Fibroblast of skin of right biceps (primary cell): ENCODE measurements around the gene MTMR4.
A peak's percentile ranks its signal among the peaks of the same experiment; 100 is the strongest.
"Not testable (repeated sequence)": the region's sequence is repeated elsewhere in the genome, so short reads cannot be mapped to it uniquely, and the experiment has no call there.

Experiments
- DNase-seq: peaks from one replicate; pipeline ENCODE4 v3.0.0-alpha.2; 2013

MTMR4 gene

GRCh38 chr17:58521680-58522079 is 7.2 kb upstream of the MTMR4 start:
- DNase-seq: no peak

- peak; percentile 39 for DNase-seq
Measured at GRCh38 chr17:58520843-58521430, 6.5 kb upstream of the MTMR4 start.

GRCh38 chr17:58517928-58518609 is 3.6 kb upstream of the MTMR4 start:
- peak; percentile 100 for DNase-seq

GRCh38 chr17:58517378-58517927 is 3.0 kb upstream of the MTMR4 start:
- DNase-seq: no peak

- DNase-seq: no peak
Measured at GRCh38 chr17:58516644-58517377, 2.4 kb upstream of the MTMR4 start.

GRCh38 chr17:58515286-58515685 is 848 bp upstream of the MTMR4 start:
- no peak for DNase-seq

DNA sequence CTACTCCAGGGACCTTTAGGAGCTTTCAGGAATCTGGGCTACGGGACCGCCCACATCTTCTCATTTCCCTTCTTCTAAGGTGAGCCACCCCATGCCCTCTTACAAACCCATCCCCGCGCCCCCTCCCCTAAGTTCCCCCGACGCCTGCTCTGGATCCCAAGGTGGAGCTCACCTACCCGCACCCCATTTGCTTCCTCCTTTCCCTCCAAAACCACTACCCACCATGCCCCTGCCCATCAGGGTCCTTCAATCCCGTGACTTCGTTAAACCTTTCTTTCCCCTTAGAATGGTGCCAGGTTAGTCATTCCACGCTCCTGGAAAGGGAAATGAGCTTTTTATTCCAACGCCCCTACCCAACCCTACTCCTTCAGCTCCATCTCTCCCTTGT is 326 bp upstream of the MTMR4 start:
- no peak for DNase-seq

DNA sequence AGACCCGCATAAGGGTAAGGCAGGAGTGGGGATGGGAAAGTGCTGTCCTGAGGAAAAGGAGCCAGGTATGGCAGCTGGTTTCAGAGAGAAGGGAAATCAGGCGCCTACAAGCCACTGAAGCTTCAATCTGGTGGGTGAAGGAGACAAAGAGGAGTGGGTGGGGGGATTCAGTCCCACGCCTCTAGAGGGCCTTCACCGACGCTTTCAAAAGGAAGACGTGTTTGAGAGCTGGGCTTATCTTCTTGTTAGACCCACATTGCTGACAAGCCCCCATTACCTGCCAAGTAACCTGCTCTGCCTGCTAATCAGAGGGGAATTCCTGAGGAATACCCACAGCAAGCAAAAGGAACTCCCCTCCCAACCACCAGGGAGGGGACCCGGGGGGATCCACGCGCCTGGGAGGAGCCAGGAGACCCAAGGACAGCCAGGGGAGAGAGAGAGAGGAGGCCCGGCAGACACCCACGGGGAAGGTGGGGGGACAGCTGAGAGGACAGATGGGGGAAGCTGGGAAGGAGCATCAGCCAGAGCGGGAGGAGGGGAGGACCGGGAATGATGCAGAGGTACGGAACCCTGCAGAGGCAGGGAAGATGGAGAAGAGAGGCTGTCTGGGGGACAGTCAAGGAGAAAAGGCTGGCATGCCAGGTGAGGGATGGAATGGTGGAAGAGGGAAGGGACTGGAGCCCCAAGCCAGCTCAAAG is 1.0 kb downstream of the MTMR4 start:
- no peak for DNase-seq

DNA sequence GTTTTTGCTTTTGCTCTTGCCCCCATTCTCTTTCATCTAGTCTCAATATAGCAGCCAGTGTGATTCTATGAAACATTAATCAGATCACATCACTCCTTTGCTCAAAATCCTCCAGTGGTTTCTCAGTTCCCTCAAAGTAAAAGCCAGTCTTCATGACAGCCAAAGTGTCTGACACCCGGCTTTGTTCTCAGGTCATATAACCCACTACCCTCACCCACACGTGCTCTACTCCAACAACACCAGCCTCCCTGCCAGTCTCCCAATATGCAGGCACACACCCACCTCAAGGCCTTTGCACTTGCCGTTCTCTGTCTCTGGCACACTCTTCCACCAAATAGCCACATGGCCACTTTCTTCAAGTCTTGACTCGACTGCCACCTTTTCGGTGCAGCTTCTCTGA is 4.4 kb downstream of the MTMR4 start:
- no peak for DNase-seq

DNA sequence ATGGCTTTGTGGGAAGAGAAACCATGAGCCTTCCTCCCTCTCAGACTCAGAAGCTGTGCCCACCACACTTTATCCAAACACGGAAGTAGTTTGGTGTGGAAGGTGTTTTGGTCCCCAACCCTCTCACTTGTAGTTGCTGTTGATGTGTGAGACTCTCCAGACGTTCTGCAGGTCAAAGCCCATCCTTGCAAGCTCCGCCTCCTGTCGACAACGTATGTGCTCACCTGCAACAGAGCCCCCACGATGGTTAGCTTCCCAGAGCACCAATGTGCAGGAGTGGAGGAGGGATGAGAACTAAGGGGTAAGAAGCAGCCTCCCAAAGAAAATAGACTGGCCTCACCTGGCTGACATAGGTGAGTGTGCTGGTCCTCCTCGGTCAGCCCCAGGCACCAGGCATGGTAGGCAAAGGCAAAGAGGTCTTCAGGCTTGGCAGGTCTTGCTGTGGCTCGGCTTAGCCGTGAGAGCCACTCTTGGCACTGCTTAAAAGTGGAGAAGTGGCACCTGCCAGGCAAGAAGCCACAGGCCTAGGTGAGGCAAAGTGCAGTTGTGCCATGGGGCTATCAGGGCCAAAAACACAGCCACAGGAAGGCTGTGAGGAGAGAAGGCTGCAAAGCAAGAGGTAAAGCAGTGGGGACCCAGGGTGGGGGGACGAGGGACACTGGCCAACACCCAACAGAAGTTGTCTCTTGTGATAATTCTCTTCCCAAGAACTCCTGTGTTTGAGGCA is 5.9 kb downstream of the MTMR4 start:
- DNase-seq: no peak

GRCh38 chr17:58507123-58507634 is 7.3 kb downstream of the MTMR4 start:
- no peak for DNase-seq

- DNase-seq: no peak
Measured at GRCh38 chr17:58506354-58507080, 7.9 kb downstream of the MTMR4 start.

GRCh38 chr17:58504826-58505351 is 9.5 kb downstream of the MTMR4 start:
- no peak for DNase-seq

GRCh38 chr17:58503866-58504265 is 10.6 kb downstream of the MTMR4 start:
- no peak for DNase-seq

DNA sequence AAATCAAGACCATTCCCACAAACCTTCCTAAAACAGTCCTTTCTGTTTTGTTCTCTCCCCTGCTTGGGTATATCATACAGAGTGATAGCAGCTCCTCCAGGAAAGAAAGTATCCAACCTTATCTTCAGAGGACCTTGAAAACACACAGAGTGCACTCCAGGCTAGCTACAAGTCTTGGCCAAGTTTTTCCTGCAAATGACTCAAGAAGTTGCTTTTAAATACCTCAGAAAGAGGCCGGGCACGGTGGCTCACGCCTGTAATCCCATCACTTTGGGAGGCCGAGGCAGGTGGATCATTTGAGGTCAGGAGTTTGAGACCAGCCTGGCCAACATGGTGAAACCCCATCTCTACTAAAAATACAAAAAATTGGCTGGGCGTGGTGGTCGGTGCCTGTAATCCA is 11.3 kb downstream of the MTMR4 start:
- DNase-seq: not testable (repeated sequence)

DNA sequence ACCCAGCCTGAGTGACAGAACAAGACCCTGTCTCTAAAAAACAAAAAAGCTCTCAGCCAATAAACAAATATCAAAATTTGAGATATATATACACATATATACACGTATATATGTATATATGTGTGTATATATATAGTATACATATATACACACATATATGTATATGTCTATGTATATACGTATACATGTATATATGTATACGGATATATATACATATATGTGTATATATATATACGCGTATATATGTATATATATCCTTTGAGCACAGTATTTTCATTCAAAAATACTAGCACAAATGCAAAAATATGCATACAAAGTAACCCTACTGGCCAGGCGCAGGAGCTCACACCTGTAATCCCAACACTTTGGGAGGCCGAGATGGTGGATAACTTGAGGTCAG is 13.0 kb downstream of the MTMR4 start:
- no peak for DNase-seq

DNA sequence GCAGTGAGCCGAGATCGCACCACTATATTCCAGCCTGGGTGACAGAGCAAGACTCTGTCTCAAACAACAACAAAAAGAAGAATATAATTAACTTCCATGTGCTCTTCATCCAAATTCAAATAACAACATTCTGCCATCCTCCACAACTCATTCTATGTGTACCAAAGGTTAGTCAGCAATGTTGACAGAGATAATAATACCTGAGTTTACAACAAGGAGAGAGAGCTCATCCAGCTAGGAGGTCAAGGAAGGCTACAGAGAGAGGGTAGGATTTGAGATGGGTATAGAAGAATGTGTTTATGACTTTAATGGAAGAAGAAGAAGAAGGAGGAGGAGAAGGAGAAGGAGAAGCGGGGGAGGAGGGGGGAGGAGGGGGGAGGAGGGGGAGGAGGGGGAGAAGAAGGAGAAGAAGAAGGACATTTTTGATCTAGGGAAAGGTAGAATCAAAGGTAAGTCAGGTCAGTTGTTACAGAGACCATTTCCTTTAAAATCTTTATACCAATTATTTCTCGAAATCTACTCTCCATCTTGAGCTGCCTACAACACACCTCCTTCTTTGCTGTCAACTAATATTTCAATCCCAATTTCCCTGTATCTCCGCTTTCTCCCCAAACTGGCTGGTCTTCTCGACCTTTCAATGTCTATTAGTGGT is 16.1 kb downstream of the MTMR4 start:
- no peak for DNase-seq

GRCh38 chr17:58493506-58493905 is 20.9 kb downstream of the MTMR4 start:
- no peak for DNase-seq

- no peak for DNase-seq
Measured at GRCh38 chr17:58492238-58493121, 22.0 kb downstream of the MTMR4 start.

DNA sequence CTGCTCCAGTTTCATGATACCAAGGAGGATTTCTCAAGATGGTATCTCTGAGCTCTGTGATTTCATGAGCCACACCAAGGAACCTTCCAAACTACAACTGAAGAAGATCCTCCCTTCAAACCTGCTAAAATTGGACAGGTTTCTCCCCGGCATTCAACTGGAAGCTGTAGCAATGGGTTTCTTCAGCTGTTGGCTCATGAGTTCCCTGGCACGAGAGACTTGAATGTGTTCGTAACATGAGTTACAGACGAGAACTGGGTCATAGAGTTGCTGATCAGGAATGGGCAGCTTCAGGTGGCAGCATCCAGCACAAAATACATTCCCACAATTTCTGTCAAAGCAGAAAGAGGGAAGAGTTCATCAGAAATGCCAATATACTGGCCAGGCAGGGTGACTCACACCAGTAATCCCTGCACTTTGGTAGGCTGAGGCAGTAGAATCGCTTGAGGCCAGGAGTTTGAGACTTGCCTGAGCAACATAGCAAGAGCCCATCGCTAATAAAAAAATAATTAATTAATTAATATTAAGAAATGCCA is 22.9 kb downstream of the MTMR4 start:
- DNase-seq: no peak
